ENCODE results near the gene FES. TPM values are rescaled to one million over a fixed set of nuclear protein-coding genes. Genes with fewer than 3 reads are reported as not detected.
"Not testable (repeated sequence)": the region's sequence is repeated elsewhere in the genome, so short reads cannot be mapped to it uniquely, and the experiment has no call there.

Gene FES
- polyA plus RNA-seq, 1 of the 3 experiments (the other 2 are of a cell fraction) = 0.03 TPM

DNA sequence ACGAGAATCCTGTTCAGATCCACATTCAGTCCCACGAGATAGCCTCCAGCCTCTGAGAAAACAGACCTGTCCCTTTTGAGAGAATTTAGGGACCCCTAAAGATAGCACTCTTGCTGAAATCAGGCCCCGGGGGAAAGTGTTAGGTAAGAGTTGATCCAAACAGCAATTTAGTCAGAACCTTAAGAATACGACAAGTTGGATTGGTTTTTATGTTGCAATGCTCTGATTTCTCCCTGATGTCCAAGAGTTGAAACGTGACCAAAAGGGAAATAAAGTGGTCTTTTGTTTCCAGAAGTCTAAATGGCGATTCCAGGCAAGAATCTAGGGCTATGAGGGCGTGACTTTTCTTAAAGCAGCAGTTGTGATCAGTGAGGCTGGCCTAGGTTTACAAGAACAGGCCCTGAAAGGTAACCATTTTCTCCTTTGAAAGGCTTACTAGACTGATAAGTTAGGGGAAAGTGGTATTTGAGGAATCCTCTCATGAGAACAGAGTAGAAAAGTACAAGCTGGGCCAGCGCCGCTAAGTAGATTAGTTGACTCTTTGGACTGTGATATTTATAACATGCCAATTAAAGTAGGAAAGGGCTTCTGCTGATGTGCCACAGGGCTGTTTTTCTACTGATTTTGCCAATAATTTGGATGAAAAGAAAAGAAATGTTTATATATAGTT, 23.7 kb downstream of the FES start:
- Histone ChIP-seq H3K79me2 (ENCODE audit: insufficient read depth) (no peaks in the 10 kb centered on the region), H3K27me3 (ENCODE audit: insufficient read depth) (no peaks in the 10 kb centered on the region), H4K20me1 (ENCODE audit: insufficient read depth) (no peaks in the 10 kb centered on the region), H3K9me2 (no peaks in the 10 kb centered on the region), H2AFZ (ENCODE audit: low read depth) (no peak overlapping the region), H3F3A (replicated peaks; ENCODE audit: insufficient read depth) (no peaks in the 10 kb centered on the region), H3K4me1 (ENCODE audit: control insufficient read depth in 1 of 2, insufficient read depth in 2 of 2, low read depth in 1 of 2, low read length in 1 of 2) (peaks cover 3 to 7% of the 10 kb centered on the region in 2 experiments; a peak in 2 of 4 replicates), H3K4me2 (no peak overlapping the region), H3K9me3 (no peaks in the 10 kb centered on the region), H3K4me3 (ENCODE audit: low read depth in 2 of 2, low read length in 1 of 2) (no peak overlapping the region), H3K36me3 (replicated peaks in 1 of 2; ENCODE audit: control insufficient read depth in 1 of 2, insufficient read depth in 2 of 2, low read length in 1 of 2) (peaks cover 0 to 59% of the 10 kb centered on the region in 2 experiments), H3K27ac (ENCODE audit: low read depth in 2 of 2, low read length in 1 of 2) (no peak overlapping the region), H3K9ac (no peak overlapping the region)
- TF ChIP-seq RAD21 (IDR thresholded peaks at IDR 0.05; ENCODE audit: low read length) = no peak
- TF ChIP-seq, protein P1, sequence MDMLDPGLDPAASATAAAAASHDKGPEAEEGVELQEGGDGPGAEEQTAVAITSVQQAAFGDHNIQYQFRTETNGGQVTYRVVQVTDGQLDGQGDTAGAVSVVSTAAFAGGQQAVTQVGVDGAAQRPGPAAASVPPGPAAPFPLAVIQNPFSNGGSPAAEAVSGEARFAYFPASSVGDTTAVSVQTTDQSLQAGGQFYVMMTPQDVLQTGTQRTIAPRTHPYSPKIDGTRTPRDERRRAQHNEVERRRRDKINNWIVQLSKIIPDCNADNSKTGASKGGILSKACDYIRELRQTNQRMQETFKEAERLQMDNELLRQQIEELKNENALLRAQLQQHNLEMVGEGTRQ (IDR thresholded peaks at IDR 0.05; ENCODE audit: borderline replicate concordance, low read depth, low read length) = no peak
- no peak for TF ChIP-seq EP300 (IDR thresholded peaks at IDR 0.05; ENCODE audit: borderline replicate concordance in 1 of 2, low read depth in 1 of 2, low read length in 1 of 2)
- TF ChIP-seq RFX5 (IDR thresholded peaks at IDR 0.05; ENCODE audit: low read length) = no peak
- TF ChIP-seq IRF3 (IDR thresholded peaks at IDR 0.05; ENCODE audit: low read depth, low read length) = no peak
- no peak for TF ChIP-seq MEF2A (IDR thresholded peaks at IDR 0.05; ENCODE audit: borderline replicate concordance, low read depth)
- no peak for TF ChIP-seq CTCF (IDR thresholded peaks at IDR 0.05)
- no peak for TF ChIP-seq REST (IDR thresholded peaks at IDR 0.05; ENCODE audit: low read depth, low read length)
- TF ChIP-seq TCF12 (IDR thresholded peaks at IDR 0.05) = no peak
- TF ChIP-seq JUND (IDR thresholded peaks at IDR 0.05) = no peak
- TF ChIP-seq EZH2phosphoT487 (IDR thresholded peaks at IDR 0.05; ENCODE audit: borderline replicate concordance, low read depth) = no peak
- POLR2A ChIA-PET = no interaction called here
- CTCF ChIA-PET = no interaction called here
- 95% methylated on average over 9 of the region's 9 CpGs for WGBS (ENCODE audit: low lambda C conversion rate)
- DNase-seq = no peak

GRCh38 chr15:90909449-90909848, 25.1 kb downstream of the FES start:
- peaks cover 0 to 66% of the 10 kb centered on the region in 2 experiments for H3K36me3 ChIP-seq (replicated peaks in 1 of 2; ENCODE audit: control insufficient read depth in 1 of 2, insufficient read depth in 2 of 2, low read length in 1 of 2)
- H3K4me3 ChIP-seq (ENCODE audit: low read depth in 2 of 2, low read length in 1 of 2); H3K27ac ChIP-seq (ENCODE audit: low read depth in 2 of 2, low read length in 1 of 2); H3K9me3 ChIP-seq; DNase-seq; H3K9me2 ChIP-seq; H3K4me2 ChIP-seq; H3K9ac ChIP-seq; H4K20me1 ChIP-seq (ENCODE audit: insufficient read depth); H3K79me2 ChIP-seq (ENCODE audit: insufficient read depth); H3K4me1 ChIP-seq (ENCODE audit: control insufficient read depth in 1 of 2, insufficient read depth in 2 of 2, low read depth in 1 of 2, low read length in 1 of 2); POLR2A ChIA-PET; H3K27me3 ChIP-seq (ENCODE audit: insufficient read depth); H3F3A ChIP-seq (replicated peaks; ENCODE audit: insufficient read depth); H2AFZ ChIP-seq (ENCODE audit: low read depth): not testable (repeated sequence)
- CTCF ChIA-PET = interaction anchor here (0.7 to 1.5 kb wide), 2 partner anchors 23 to 57 kb away, joined by 4 to 8 read pairs; partner anchors contain the start of gene HDDC3
- WGBS (ENCODE audit: low lambda C conversion rate) = 92% methylated on average over 9 of the region's 11 CpGs
